Measurements from ENCODE around the gene PSPN.
"Not testable (repeated sequence)": the region's sequence is repeated elsewhere in the genome, so short reads cannot be mapped to it uniquely, and the experiment has no call there.

Gene PSPN

DNA sequence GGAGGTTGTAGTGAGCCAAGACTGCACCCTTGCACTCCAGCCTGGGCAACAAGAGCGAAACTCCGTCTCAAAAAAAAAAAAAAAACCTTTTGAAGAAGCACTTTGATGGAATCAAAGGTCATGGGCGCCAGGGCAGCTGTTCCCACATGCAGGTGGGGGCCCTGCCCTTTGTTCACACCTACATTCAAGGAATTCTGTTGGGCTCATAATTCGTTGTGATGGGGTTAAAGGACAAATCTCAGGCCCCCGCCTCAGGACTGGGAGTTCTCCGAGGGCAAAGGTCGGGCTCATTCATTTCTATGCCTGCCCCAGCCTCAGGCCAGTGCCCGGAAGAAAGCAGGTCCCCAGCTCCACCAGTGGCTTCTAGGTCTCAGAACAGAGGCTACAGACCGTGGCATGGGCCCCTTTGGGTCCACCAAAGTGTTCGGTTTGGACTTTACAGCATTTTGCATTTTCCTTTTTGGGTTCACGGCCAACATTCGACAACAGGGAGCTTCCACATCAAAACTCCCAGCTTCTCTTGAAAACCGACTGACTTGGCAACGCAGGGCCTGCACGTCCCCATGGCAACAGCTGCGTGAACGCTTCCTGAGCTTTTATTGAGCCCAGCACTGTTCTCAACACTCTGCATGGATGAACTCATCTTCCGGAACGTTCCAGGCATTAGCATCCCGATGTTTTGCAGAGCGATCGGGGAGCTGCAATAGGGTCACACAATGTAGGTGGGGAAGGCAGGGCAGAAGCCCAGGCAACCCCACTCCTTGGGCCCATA is 27.3 kb upstream of the PSPN start:
- no peak for DNase-seq (ENCODE audit: low read depth)

DNA sequence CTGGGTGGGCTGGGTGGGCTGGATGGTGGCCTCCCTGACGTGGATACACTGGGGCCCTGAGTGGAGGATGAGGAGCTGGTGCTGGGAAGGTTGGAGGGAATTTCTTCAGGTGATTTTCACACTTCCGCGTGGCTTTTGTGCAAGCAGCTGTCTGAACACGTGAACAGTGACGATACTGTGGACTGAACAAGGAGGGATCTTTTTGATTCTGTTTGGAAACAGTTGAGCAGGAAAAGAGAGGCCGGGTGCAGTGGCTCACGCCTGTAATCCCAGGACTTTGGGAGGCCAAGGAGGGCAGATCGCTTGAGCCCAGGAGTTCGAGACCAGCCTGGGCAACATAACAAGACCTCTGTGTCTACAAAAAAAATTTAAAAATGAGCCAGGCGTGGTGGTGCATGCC is 26.3 kb upstream of the PSPN start:
- no peak for DNase-seq (ENCODE audit: low read depth)

DNA sequence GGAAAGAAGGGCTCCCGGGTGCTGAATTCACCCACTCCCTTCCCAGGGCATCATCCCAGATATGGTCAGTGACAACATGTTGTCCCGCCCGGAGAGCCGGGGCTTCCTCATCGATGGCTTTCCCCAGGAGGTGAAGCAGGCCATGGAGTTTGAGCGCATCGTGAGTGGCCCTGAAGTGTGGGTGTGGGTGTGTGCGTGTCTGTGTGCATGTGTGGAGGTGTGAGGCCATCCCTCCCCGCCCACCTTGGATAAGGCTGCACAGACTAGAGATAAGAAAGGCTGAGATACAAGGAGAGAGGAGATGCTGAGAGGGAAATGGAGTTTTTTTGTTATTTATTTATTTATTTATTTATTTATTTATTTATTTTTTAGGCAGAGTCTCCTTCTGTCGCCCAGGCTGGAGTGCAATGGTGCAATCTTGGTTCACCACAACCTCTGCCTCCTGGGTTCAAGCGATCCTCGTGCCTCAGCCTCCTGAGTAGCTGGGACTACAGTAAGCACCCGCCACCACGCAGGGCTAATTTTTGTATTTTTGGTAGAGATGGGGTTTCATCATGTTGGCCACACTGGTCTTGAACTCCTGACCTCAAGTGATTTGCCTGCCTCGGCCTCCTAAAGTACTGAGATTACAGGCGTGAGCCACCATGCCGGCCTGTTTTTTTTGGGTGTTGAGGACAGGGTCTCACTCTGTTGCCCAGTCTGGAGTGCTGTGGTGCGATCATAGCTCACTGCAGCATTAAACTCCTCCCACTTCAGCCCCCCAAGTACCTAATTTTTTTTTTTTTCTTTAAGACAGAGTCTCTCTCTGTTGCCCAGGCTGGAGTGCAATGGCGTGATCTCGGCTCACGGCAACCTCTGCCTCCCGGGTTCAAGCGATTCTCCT is 24.6 kb upstream of the PSPN start:
- DNase-seq (ENCODE audit: low read depth): not testable (repeated sequence)

DNA sequence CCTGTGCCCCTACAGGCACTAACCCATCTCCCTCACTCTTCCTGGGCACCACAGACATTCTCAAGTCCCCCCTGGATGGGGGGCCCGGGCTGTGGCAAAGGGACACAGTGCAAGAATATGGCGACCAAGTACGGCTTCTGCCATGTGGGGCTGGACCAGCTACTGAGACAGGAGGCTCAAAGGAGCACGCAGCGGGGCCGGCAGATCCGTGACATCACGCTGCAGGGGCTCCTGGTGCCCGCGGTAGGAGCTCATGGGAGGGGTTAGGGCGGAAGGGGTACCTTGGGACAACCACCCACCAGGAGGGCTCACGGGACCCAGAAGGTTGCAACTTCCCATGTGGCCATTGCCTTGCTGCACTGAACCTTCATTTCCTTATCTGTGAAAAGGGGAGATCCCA is 20.6 kb upstream of the PSPN start:
- DNase-seq (ENCODE audit: low read depth): no peak

DNA sequence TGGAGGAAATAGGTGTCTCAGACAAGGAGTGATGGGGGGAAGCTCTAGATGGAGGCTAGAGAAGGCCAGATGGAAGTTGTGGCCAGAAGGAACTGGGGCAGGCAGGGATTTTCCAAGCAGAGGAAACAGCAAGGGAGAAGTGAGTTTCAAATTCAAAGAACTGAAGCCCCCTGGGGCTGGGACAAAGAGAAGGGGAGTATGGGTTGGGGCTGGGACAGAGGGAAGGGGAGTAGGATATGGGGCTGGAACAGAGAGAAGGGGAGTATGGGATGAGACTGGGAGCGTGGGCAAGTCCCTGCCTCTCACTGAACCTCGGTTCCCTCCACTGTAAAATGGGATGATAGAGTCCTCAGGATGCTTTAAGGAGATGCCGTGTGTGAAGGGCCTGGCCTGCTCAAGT is 19.1 kb upstream of the PSPN start:
- no peak for DNase-seq (ENCODE audit: low read depth)

DNA sequence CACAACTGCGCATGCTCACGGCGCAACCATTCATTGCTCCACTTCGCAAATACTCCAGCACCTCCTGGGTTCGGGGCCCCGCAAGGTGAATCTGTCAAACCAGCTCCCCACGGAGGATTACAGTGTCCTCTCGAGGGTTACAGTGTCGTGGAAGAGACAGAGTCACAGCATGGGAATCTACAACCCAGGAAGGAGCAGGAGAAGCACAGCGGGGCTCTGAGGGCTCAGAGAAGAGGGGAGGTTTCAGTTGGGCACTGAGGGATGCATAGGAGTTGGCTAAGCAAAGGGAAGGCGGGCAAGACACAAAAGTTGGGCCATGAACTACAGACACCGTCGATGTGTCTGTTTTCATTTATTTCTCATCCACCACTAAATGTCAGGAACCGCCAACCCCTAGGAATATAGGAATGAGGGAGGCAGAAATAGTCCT is 18.3 kb upstream of the PSPN start:
- no peak for DNase-seq (ENCODE audit: low read depth)

DNA sequence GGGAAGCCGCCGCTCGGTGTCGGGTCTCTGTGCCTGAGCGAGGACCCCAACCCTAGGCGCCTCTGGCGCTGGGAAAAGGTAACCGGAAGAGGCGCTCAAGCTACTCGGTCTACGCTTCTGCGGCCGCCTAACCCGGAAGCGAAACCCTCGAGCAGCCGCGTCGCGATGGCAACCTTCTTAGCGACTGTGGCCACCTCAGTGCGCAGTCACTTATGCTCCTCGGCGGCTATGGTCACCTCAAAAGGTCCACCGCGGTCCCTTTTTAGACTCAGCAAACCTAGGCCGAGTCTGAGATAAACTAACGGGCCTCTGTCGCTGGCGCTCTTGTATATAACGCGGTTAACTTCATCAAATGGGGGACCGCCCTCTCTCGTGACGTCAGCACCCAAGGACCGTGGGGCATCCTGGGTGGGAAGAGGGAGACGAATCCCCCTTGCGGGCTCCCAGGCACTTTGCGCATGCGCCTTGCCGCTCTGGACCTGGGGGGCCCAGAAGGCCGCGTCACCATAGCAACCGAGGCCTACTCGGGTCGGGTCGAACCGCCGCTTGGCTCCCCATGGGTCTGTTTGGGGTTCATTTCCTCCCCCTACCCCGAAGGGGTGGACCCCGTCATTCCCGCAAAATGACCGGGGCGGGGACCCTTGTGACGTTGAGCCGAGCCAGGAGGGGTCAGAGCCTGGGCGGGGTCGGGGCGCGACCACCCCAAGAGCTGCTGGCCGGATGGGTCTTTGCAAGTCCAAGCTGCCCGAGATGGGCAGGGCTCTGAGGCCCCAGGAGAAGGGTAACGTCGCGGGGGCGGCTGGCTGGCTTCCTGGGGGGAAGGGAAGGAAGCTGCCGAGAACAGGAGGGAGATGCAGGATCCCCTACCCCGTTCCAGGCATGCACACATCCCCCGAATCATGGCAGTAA is 17.6 kb upstream of the PSPN start, which contains the start of gene GTF2F1:
Gene GTF2F1 (minus strand): TSS at position 91 of the 909 bp plus-strand sequence. CDS start 169 bp downstream, outside the sequence.
- DNase-seq (ENCODE audit: low read depth): peak; percentile 93

DNA sequence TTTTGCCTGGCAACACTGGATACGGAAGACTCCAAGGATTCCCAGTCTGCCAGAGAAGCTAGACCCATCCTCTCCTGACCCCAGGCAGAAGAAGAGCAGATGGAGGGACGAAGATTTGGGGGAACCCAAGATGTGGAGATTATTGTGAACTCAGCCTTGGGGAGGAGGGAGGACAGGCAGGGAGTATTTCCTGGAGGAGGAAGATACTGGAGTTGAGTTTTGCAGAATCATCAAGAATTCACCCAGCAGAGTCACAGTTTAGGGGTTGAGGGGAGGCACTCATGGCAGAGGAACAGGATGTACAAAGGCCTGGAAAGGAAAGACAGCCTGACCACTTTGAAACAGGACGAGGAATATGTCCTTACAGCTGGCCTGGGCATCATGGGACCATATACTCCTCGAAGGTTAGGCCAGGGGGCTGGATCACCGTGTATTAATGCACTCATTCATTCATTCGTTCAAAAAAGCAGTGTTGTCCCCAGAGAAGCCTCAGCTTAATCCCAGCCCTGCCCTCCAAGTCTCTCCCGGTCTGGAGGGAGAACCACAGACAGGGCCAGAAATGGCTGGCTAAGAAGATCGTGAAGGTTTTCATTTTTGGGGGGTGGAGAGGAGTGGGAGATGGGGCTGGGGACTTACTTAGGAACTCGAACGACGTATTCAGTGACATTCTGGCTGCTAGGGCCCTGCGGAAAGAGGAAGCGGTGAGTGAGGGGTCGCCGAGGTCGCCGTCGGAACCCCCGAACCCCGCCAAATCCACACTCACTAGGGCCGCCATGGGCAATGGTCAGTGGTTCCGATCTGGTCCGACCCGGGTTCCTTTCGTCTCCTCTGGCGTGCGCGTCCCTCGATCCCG is 16.7 kb upstream of the PSPN start:
- DNase-seq (ENCODE audit: low read depth): no peak

DNA sequence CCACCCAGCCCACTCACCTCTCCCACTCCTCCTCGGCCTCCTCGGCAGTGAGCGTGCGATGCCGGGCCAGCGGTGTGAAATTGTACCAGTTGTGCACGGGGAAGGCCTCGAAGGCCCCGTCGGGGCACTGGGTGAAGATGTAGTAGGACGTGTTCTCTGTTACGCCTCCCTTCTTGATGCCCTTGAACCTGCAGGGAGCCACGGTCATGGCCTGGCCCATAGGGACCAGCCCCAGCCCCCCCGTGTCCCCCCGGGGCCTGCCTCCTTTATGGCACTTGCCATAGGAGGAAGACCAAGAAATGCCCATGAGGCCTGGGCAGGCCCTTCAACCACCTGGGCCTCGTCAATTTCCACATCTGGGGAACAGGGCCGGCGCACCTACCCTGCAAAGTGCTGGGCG is 11.6 kb upstream of the PSPN start:
- DNase-seq (ENCODE audit: low read depth): no peak

DNA sequence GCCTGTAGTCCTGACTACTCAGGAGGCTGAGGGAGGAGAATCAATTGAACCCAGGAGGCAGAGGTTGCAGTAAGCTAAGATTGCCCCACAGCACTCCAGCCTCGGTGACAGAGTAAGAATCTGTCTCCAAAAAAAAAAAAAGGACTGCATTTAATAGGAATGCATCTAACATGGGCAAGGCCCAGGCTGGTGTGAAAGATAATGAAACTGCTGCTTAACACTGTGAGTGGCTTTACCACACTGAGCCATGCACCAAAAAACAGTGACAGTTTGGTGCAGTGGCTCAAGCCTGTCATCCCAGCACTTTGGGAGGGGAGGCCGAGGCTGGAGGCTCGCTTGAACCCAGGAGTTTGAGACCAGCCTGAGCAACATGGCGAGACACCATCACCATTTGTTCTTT is 8.6 kb upstream of the PSPN start:
- no peak for DNase-seq (ENCODE audit: low read depth)

DNA sequence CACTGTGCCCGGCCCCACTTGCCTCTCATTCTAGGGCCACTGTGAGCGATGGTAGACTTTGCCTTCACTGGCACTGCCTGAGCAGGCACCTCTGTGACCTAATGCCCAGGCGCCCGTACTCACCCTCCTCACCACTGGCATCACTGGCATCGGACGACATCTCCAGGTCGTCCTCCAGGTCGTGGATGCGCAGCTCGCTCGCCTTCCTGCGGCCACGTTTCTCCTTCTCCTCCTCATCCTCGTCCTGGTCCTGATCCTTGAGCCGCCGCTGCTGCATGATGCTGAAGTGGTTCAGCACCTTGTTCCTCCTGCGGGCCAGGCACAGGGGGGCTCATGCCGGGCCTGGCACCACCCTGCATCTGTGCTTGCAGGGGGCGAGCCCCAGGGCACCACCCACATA is 7.5 kb upstream of the PSPN start:
- DNase-seq (ENCODE audit: low read depth): no peak

DNA sequence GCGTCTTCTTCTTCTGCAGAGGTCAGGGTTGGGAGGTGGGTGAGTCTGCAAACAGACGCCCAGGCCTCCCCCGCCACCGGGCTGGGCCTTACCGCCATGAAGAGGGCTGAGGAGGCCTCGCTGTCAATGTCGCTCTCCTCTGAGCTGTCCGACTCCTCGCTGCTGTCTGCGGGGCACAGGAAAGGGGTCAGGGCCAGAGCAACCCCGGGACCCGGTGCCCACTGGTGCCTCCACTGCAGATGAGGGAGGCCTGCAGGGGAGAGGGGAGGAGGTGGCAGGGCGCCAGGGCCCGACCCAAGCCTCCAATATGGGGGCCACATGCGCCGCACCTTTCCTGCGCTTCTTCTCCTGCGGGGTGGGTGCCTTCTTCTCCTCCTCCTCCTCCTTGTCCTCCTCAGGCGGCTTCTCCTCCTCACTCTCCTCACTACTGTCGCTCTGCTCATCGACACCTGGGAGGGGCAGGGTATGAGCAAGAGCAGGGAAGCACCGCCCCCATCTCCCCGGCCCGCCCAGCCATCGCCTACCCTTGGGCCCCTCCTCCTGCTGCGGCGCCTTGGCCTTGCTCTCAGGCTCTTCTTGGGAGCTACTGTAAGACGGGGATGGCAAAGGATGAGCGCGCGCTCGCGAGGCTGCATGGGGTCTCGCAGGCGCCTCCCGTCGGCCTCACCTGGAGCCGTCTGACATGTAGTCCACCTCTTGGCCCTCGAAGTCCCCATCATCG is 5.5 kb upstream of the PSPN start:
- DNase-seq (ENCODE audit: low read depth): no peak

DNA sequence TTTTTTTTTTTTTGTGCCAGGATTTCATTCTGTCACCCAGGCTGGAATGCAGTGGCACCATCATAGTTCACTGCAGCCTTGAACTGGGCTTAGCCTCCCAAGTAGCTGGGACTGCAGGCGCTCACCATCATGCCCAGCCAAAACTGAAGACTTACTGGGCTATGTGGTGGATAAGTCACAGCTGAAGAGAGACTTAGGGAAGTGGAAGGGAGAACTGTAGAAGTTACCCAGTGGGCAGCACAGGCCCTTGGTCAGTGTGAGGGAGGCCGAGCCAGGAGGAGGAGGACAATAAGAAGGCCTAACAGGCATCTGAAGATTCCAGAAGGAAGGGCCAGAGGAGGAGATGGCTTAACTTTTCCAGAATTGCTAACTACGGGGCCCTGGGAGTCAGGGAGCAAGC is 4.0 kb upstream of the PSPN start:
- DNase-seq (ENCODE audit: low read depth): no peak

DNA sequence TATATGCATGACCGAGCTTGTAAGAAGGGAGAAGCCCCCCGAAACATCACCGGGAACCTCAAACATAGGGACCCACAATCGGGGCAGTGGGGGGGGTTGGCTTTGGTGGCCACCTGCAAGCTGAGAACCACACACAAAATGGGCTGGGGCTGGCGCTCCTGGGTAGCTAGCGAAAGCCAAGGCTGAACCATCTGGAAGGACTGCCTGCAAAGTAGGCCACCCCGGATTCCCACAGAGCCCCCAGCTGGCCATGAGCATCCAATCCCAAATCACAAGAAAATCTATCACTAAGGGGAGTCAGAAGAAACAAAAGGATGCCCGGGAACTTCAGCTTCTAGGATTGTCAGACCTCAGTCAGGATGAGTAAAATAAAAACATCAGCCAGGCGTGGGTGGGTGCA is 2.8 kb upstream of the PSPN start:
- no peak for DNase-seq (ENCODE audit: low read depth)

DNA sequence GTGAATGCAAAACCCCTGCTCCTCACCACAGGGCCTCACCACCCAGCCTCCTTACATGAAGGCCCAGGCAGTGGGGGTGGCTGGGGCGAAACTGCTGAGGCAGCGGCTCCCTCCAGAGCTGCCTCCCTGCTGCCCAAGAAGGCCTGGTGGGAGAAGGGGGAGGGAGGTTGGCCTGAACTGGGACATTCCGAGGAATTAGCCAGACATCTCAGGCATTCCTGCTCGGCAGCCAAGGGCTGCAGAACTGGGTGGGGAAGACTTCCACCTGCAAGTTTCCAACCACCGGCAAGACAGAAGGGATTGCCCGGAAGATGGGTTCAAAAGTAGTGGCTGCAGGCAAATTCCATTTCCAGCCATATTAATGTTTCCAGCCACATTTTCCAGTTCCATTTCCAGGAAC is 2.3 kb upstream of the PSPN start:
- DNase-seq (ENCODE audit: low read depth): no peak

DNA sequence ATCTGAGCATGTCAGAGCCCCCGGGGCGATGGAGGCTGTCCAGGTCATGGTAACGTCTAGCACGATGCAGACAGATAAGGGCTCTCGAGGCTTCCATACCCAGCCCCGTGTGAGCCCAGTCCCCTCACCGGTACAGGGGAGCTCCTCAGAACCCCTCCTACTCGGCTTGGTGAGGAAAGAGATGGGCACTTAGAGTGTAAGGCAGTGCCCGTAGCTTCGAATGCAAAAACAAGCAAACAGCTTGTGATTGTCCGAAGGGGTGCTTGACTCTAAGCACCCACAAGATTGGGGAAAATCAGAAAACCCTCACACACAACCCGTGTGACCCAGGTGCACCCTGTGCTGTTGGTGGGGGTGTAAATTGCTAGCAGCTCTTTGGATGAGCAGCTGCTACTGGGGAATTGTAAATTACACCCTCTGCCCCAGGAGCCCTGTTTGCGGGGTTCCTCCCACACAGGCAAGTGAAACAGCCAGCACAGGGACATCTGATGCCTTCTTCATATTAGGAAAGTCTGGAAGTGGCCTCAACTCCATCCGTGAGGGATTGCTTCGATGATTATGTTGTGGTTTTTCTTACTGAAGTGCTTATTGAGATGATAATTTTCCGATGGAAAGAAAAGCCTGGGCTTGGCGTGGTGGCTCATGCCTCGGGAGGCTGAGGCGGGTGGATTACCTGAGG is 918 bp upstream of the PSPN start:
- DNase-seq (ENCODE audit: low read depth): no peak

DNA sequence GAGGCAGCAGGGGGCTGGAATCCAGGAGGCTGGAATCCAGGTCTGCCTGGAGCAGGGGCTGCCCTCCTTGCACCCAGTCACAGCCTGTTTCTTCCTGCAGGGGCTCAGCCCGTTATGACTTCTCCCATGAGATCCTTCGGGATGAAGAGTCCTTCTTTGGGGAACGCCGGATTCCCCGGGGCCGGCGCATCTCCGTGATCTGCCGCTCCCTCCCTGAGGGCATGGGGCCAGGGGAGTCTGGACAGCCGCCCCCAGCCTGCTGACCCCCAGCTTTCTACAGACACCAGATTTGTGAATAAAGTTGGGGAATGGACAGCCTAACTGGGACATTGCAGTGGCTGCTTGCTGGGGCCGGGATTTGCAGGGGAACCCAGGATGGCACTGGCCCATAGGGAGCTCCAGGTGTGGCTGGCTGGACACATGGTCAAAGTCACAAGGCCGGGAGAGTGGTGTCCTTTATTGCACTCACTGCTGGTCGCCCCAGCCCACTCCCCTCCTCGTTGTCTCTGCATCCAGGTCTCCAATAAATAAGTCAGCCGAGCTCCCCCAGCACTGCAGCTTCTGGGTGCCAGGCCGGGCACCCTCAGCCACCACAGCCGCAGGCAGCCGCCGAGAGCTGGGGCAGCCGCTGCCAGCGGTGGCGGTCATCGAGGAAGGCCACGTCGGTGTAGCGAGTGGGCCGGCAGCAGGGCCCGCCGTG is 872 bp downstream of the PSPN start:
- no peak for DNase-seq (ENCODE audit: low read depth)

DNA sequence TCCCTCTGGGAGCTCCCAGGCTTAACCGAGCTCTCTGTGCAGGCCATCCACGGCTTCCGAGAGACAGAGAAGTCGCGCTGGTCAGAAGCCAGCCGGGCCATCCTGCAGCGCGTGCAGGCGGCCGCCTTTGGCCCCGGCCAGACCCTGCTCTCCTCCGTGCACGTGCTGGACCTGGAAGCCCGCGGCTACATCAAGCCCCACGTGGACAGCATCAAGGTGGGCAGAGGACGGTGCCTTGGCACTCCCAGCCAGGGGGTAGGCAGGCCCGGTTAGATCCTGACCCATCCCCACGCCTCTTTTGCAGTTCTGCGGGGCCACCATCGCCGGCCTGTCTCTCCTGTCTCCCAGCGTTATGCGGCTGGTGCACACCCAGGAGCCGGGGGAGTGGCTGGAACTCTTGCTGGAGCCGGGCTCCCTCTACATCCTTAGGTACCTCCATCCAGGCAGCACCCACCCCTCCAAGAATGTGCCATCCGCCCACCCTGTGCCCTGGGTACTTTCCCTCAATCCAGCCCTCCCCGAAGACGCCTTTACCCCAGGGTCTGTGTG is 1.5 kb downstream of the PSPN start:
- no peak for DNase-seq (ENCODE audit: low read depth)

DNA sequence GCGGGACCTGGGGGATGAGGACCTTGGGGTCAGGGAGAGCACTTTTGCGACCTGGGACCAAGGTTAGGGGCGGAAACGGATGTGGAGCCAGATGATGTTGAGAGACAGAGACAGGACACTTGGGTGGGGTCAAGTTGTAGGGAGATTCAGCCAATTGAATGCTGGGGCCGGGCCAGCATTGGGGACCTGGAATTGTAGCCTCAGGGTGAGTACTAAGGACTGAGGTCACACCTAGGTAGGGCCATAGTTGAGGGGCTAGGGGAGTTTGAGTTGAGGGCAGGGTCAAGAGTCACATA is 2.0 kb downstream of the PSPN start:
- DNase-seq (ENCODE audit: low read depth): no peak
